Measurements from ENCODE around the gene FARSA. TPM values are rescaled to one million over a fixed set of nuclear protein-coding genes. Genes with fewer than 3 reads are reported as not detected.

Gene FARSA
- total and polyA plus RNA-seq, 2 of the 4 experiments (the other 2 are of a cell fraction) = 49.3 to 80.9 TPM

GRCh38 chr19:12982648-12983047 is 49.1 kb upstream of the FARSA start:
- Histone ChIP-seq H3K27ac (ENCODE audit: insufficient read depth, low read length) (no peak overlapping the region), H3K18ac (ENCODE audit: low read depth, low read length) (no peak overlapping the region), H3K36me3 (ENCODE audit: control insufficient read depth, insufficient read depth, low read length) (no peaks in the 10 kb centered on the region), H2BK20ac (ENCODE audit: low read depth, low read length) (no peak overlapping the region), H4K20me1 (ENCODE audit: insufficient read depth, low read length) (no peaks in the 10 kb centered on the region), H2AFZ (replicated peaks; ENCODE audit: low read length, poor library complexity) (no peak overlapping the region), H3K14ac (replicated peaks; ENCODE audit: low read depth, low read length) (no peak overlapping the region), H3K9ac (ENCODE audit: low read depth, low read length) (no peak overlapping the region), H2BK5ac (ENCODE audit: low read depth, low read length, poor library complexity, severe bottlenecking) (no peak overlapping the region), H3K79me1 (ENCODE audit: low read depth in 1 of 2, low read length in 2 of 2) (no peaks in the 10 kb centered on the region; a peak in 1 of 4 replicates), H3K27me3 (ENCODE audit: control insufficient read depth, insufficient read depth, low read length) (no peaks in the 10 kb centered on the region), H3K56ac (ENCODE audit: extremely low read depth, insufficient read depth, low read length) (no peak overlapping the region), H3K4me3 (ENCODE audit: insufficient read depth, low read depth, low read length) (no peak overlapping the region), H2AK5ac (ENCODE audit: low read depth, low read length) (no peak overlapping the region; the same call in 1 of the 2 replicates), H2BK120ac (ENCODE audit: low read depth, low read length) (no peak overlapping the region), H3K4me2 (ENCODE audit: low read depth, low read length) (no peak overlapping the region), H3K9me3 (ENCODE audit: control insufficient read depth, insufficient read depth, low read length) (no peaks in the 10 kb centered on the region), H4K5ac (ENCODE audit: low read depth, low read length) (no peak overlapping the region), H3K23ac (ENCODE audit: low read depth, low read length) (no peak overlapping the region), H4K91ac (ENCODE audit: insufficient read depth, low read depth, low read length) (no peak overlapping the region), H3K4ac (ENCODE audit: low read depth, low read length) (no peak overlapping the region), H2AK9ac (replicated peaks; ENCODE audit: low read depth, low read length, poor library complexity) (no peak overlapping the region), H3K9me1 (ENCODE audit: insufficient read depth, low read length) (0 out of 2 replicates have a peak, but pooled peaks cover 2% of the 10 kb centered on the region), H3K4me1 (ENCODE audit: control insufficient read depth, insufficient read depth, low read length) (peaks cover 3% of the 10 kb centered on the region; the same call in 1 of the 2 replicates), H4K8ac (ENCODE audit: low read depth in 2 of 2, low read length in 2 of 2) (no peak overlapping the region), H2BK15ac (ENCODE audit: low read depth, low read length) (no peak overlapping the region)
- TF ChIP-seq CHD1 (IDR thresholded peaks at IDR 0.05; ENCODE audit: low read depth, low read length) = no peak
- no peak for TF ChIP-seq MAFK (IDR thresholded peaks at IDR 0.05; ENCODE audit: low read depth, low read length)
- no peak for TF ChIP-seq CEBPB (IDR thresholded peaks at IDR 0.05; ENCODE audit: low read depth, low read length)
- TF ChIP-seq NFE2L2 (IDR thresholded peaks at IDR 0.05; ENCODE audit: low read depth, low read length) = no peak
- TF ChIP-seq RAD21 (IDR thresholded peaks at IDR 0.05; ENCODE audit: low read length) = no peak
- TF ChIP-seq MXI1 (IDR thresholded peaks at IDR 0.05; ENCODE audit: borderline replicate concordance, low read depth, low read length) = no peak
- TF ChIP-seq BHLHE40 (IDR thresholded peaks at IDR 0.05; ENCODE audit: low read depth, low read length) = no peak
- TF ChIP-seq POLR2A (IDR thresholded peaks at IDR 0.05; ENCODE audit: low read depth, low read length) = no peak
- TF ChIP-seq FOS (IDR thresholded peaks at IDR 0.05; ENCODE audit: low read depth, low read length) = no peak
- TF ChIP-seq MAZ (IDR thresholded peaks at IDR 0.05; ENCODE audit: borderline replicate concordance, low read depth, low read length) = no peak
- no peak for TF ChIP-seq RFX5 (IDR thresholded peaks at IDR 0.05; ENCODE audit: low read depth, low read length)
- no peak for TF ChIP-seq CTCF (conservative IDR thresholded peaks at IDR 0.05; ENCODE audit: low read depth, low read length)
- no peak for ATAC-seq (ENCODE audit: low read depth)
- DNase-seq = no peak
- in situ Hi-C loops (cut with MboI; ENCODE audit: low sequenced_read_pairs) = loop anchor here (5.0 to 25.0 kb wide), 2 partner anchors 110 to 755 kb away; a partner anchor contains a TSS
- intact Hi-C loops (cut with micrococcal nuclease) = loop anchor here (1.0 kb wide), 2 partner anchors 79 to 111 kb away; no protein-coding TSS in a partner anchor
- dilution Hi-C loops (cut with HindIII; ENCODE audit: low sequenced_read_pairs, unreplicated experiment) = no loop called here
- ChIA-PET POLR2A (ENCODE audit: unreplicated experiment) (interaction anchor here (0.7 kb wide), 1 partner anchor 182 kb away, joined by 3 read pairs; no protein-coding TSS in a partner anchor), CTCF (interaction anchor here (4.3 kb wide), 1 partner anchor 79 kb away, joined by 25 read pairs; no protein-coding TSS in a partner anchor)
- BruUV-seq (replicated peaks) = no TSS peak
- 100% methylated on average over 1 of the region's 6 CpGs; no CpG with 5 or more reads in 1 of the 2 experiments for WGBS, 2 experiments (ENCODE audit: extremely low coverage in 2 of 2, insufficient read length in 1 of 2)

All from IMR-90 (cell line).